ENCODE results near the gene SLC22A14.

The SLC22A14 gene

GRCh38 chr3:38268087-38268486 is 14.0 kb upstream of the SLC22A14 start:
- H3K27ac ChIP-seq (ENCODE audit: low read depth in 2 of 2, low read length in 2 of 2) = no peak overlapping the region

GRCh38 chr3:38268522-38268921 is 13.6 kb upstream of the SLC22A14 start:
- H3K36me3 ChIP-seq (ENCODE audit: control insufficient read depth in 2 of 2, insufficient read depth in 2 of 2, low read length in 2 of 2) = peaks cover 0 to 2% of the 10 kb centered on the region in 2 donors
- peaks cover 0 to 5% of the 10 kb centered on the region in 2 donors for H3K4me1 ChIP-seq (ENCODE audit: control insufficient read depth in 2 of 2, insufficient read depth in 2 of 2, low read length in 2 of 2)
- H3K27me3 ChIP-seq (ENCODE audit: control insufficient read depth in 2 of 2, insufficient read depth in 2 of 2, low read length in 2 of 2) = no peaks in the 10 kb centered on the region
- no peak overlapping the region for H3K27ac ChIP-seq (ENCODE audit: low read depth in 2 of 2, low read length in 2 of 2)
- no peak overlapping the region for H3K4me3 ChIP-seq (ENCODE audit: low read length in 2 of 2)
- no peak overlapping the region for H3K9ac ChIP-seq (ENCODE audit: low read depth in 1 of 2, low read length in 2 of 2)
- no peaks in the 10 kb centered on the region for H3K9me3 ChIP-seq (ENCODE audit: control insufficient read depth in 2 of 2, low read length in 2 of 2)

More at GRCh38 chr3:38268087-38268486, 14.0 kb upstream of the SLC22A14 start:
- Histone ChIP-seq H3K9me3 (ENCODE audit: control insufficient read depth in 2 of 2, low read length in 2 of 2) (no peaks in the 10 kb centered on the region), H3K4me3 (ENCODE audit: low read length in 2 of 2) (no peak overlapping the region), H3K9ac (ENCODE audit: low read depth in 1 of 2, low read length in 2 of 2) (no peak overlapping the region), H3K27me3 (ENCODE audit: control insufficient read depth in 2 of 2, insufficient read depth in 2 of 2, low read length in 2 of 2) (no peaks in the 10 kb centered on the region), H3K36me3 (ENCODE audit: control insufficient read depth in 2 of 2, insufficient read depth in 2 of 2, low read length in 2 of 2) (peaks cover 0 to 2% of the 10 kb centered on the region in 2 donors), H3K4me1 (ENCODE audit: control insufficient read depth in 2 of 2, insufficient read depth in 2 of 2, low read length in 2 of 2) (peaks cover 0 to 5% of the 10 kb centered on the region in 2 donors)

GRCh38 chr3:38270606-38271005 is 11.5 kb upstream of the SLC22A14 start:
- no peak overlapping the region for H3K27ac ChIP-seq (ENCODE audit: low read depth in 2 of 2, low read length in 2 of 2)
- peaks cover 0 to 4% of the 10 kb centered on the region in 2 donors for H3K36me3 ChIP-seq (ENCODE audit: control insufficient read depth in 2 of 2, insufficient read depth in 2 of 2, low read length in 2 of 2)
- no peak overlapping the region for H3K9ac ChIP-seq (ENCODE audit: low read depth in 1 of 2, low read length in 2 of 2)
- no peak overlapping the region for H3K4me3 ChIP-seq (ENCODE audit: low read length in 2 of 2)
- H3K4me1 ChIP-seq (ENCODE audit: control insufficient read depth in 2 of 2, insufficient read depth in 2 of 2, low read length in 2 of 2) = no peaks in the 10 kb centered on the region
- H3K27me3 ChIP-seq (ENCODE audit: control insufficient read depth in 2 of 2, insufficient read depth in 2 of 2, low read length in 2 of 2) = no peaks in the 10 kb centered on the region
- no peaks in the 10 kb centered on the region for H3K9me3 ChIP-seq (ENCODE audit: control insufficient read depth in 2 of 2, low read length in 2 of 2)

- no peaks in the 10 kb centered on the region for H3K4me1 ChIP-seq (ENCODE audit: control insufficient read depth in 2 of 2, insufficient read depth in 2 of 2, low read length in 2 of 2)
- no peak overlapping the region for H3K4me3 ChIP-seq (ENCODE audit: low read length in 2 of 2)
- no peaks in the 10 kb centered on the region for H3K27me3 ChIP-seq (ENCODE audit: control insufficient read depth in 2 of 2, insufficient read depth in 2 of 2, low read length in 2 of 2)
- H3K9ac ChIP-seq (ENCODE audit: low read depth in 1 of 2, low read length in 2 of 2) = no peak overlapping the region
- peaks cover 0 to 3% of the 10 kb centered on the region in 2 donors for H3K36me3 ChIP-seq (ENCODE audit: control insufficient read depth in 2 of 2, insufficient read depth in 2 of 2, low read length in 2 of 2)
- no peak overlapping the region for H3K27ac ChIP-seq (ENCODE audit: low read depth in 2 of 2, low read length in 2 of 2)
- no peaks in the 10 kb centered on the region for H3K9me3 ChIP-seq (ENCODE audit: control insufficient read depth in 2 of 2, low read length in 2 of 2)
These were observed 10.5 kb upstream of the SLC22A14 start for GRCh38 chr3:38271553-38271952.

GRCh38 chr3:38274864-38275649 is 7.0 kb upstream of the SLC22A14 start:
- Histone ChIP-seq H3K4me1 (ENCODE audit: control insufficient read depth in 2 of 2, insufficient read depth in 2 of 2, low read length in 2 of 2) (no peaks in the 10 kb centered on the region), H3K4me3 (ENCODE audit: low read length in 2 of 2) (no peak overlapping the region), H3K9me3 (ENCODE audit: control insufficient read depth in 2 of 2, low read length in 2 of 2) (no peaks in the 10 kb centered on the region), H3K27ac (ENCODE audit: low read depth in 2 of 2, low read length in 2 of 2) (no peak overlapping the region), H3K36me3 (ENCODE audit: control insufficient read depth in 2 of 2, insufficient read depth in 2 of 2, low read length in 2 of 2) (peaks cover 0 to 3% of the 10 kb centered on the region in 2 donors), H3K9ac (ENCODE audit: low read depth in 1 of 2, low read length in 2 of 2) (no peak overlapping the region), H3K27me3 (ENCODE audit: control insufficient read depth in 2 of 2, insufficient read depth in 2 of 2, low read length in 2 of 2) (no peaks in the 10 kb centered on the region)

GRCh38 chr3:38275658-38276057 is 6.4 kb upstream of the SLC22A14 start:
- H3K4me3 ChIP-seq (ENCODE audit: low read length in 2 of 2) = no peak overlapping the region
- no peak overlapping the region for H3K27ac ChIP-seq (ENCODE audit: low read depth in 2 of 2, low read length in 2 of 2)
- H3K36me3 ChIP-seq (ENCODE audit: control insufficient read depth in 2 of 2, insufficient read depth in 2 of 2, low read length in 2 of 2) = peaks cover 0 to 3% of the 10 kb centered on the region in 2 donors
- H3K9me3 ChIP-seq (ENCODE audit: control insufficient read depth in 2 of 2, low read length in 2 of 2) = no peaks in the 10 kb centered on the region
- H3K27me3 ChIP-seq (ENCODE audit: control insufficient read depth in 2 of 2, insufficient read depth in 2 of 2, low read length in 2 of 2) = no peaks in the 10 kb centered on the region
- H3K4me1 ChIP-seq (ENCODE audit: control insufficient read depth in 2 of 2, insufficient read depth in 2 of 2, low read length in 2 of 2) = no peaks in the 10 kb centered on the region
- H3K9ac ChIP-seq (ENCODE audit: low read depth in 1 of 2, low read length in 2 of 2) = no peak overlapping the region

- Histone ChIP-seq H3K9ac (ENCODE audit: low read depth in 1 of 2, low read length in 2 of 2) (no peak overlapping the region), H3K27me3 (ENCODE audit: control insufficient read depth in 2 of 2, insufficient read depth in 2 of 2, low read length in 2 of 2) (no peaks in the 10 kb centered on the region), H3K36me3 (ENCODE audit: control insufficient read depth in 2 of 2, insufficient read depth in 2 of 2, low read length in 2 of 2) (peaks cover 0 to 3% of the 10 kb centered on the region in 2 donors), H3K4me3 (ENCODE audit: low read length in 2 of 2) (no peak overlapping the region), H3K4me1 (ENCODE audit: control insufficient read depth in 2 of 2, insufficient read depth in 2 of 2, low read length in 2 of 2) (no peaks in the 10 kb centered on the region), H3K9me3 (ENCODE audit: control insufficient read depth in 2 of 2, low read length in 2 of 2) (no peaks in the 10 kb centered on the region), H3K27ac (ENCODE audit: low read depth in 2 of 2, low read length in 2 of 2) (no peak overlapping the region)
These were observed 5.8 kb upstream of the SLC22A14 start for GRCh38 chr3:38276081-38276916.

- Histone ChIP-seq H3K9me3 (ENCODE audit: control insufficient read depth in 2 of 2, low read length in 2 of 2) (no peaks in the 10 kb centered on the region), H3K4me1 (ENCODE audit: control insufficient read depth in 2 of 2, insufficient read depth in 2 of 2, low read length in 2 of 2) (no peaks in the 10 kb centered on the region), H3K36me3 (ENCODE audit: control insufficient read depth in 2 of 2, insufficient read depth in 2 of 2, low read length in 2 of 2) (peaks cover 0 to 3% of the 10 kb centered on the region in 2 donors), H3K27me3 (ENCODE audit: control insufficient read depth in 2 of 2, insufficient read depth in 2 of 2, low read length in 2 of 2) (no peaks in the 10 kb centered on the region), H3K4me3 (ENCODE audit: low read length in 2 of 2) (no peak overlapping the region), H3K9ac (ENCODE audit: low read depth in 1 of 2, low read length in 2 of 2) (no peak overlapping the region), H3K27ac (ENCODE audit: low read depth in 2 of 2, low read length in 2 of 2) (no peak overlapping the region)
These were observed 5.0 kb upstream of the SLC22A14 start for GRCh38 chr3:38276917-38277630.

- no peaks in the 10 kb centered on the region for H3K9me3 ChIP-seq (ENCODE audit: control insufficient read depth in 2 of 2, low read length in 2 of 2)
- H3K4me1 ChIP-seq (ENCODE audit: control insufficient read depth in 2 of 2, insufficient read depth in 2 of 2, low read length in 2 of 2) = no peaks in the 10 kb centered on the region
- H3K9ac ChIP-seq (ENCODE audit: low read depth in 1 of 2, low read length in 2 of 2) = no peak overlapping the region
- H3K27me3 ChIP-seq (ENCODE audit: control insufficient read depth in 2 of 2, insufficient read depth in 2 of 2, low read length in 2 of 2) = no peaks in the 10 kb centered on the region
- no peak overlapping the region for H3K4me3 ChIP-seq (ENCODE audit: low read length in 2 of 2)
- H3K36me3 ChIP-seq (ENCODE audit: control insufficient read depth in 2 of 2, insufficient read depth in 2 of 2, low read length in 2 of 2) = peaks cover 0 to 3% of the 10 kb centered on the region in 2 donors
- H3K27ac ChIP-seq (ENCODE audit: low read depth in 2 of 2, low read length in 2 of 2) = no peak overlapping the region
These were observed 3.3 kb upstream of the SLC22A14 start for GRCh38 chr3:38278841-38279240.
